Bronchial epithelial cell (primary cell): ENCODE measurements around the gene SMIM11. TPM values are rescaled to one million over a fixed set of nuclear protein-coding genes. Genes with fewer than 3 reads are reported as not detected.
"Not testable (repeated sequence)": the region's sequence is repeated elsewhere in the genome, so short reads cannot be mapped to it uniquely, and the experiment has no call there.

Source experiments
- DNase-seq: peaks from one replicate; pipeline ENCODE4 v3.0.0-alpha.2; 2010; ENCODE audit warnings: low read depth
- FAIRE-seq: peaks from 2 replicates; lab custom pipeline; 2011; peaks lifted over from hg19 to GRCh38; lab: Jason Lieb, UNC
- H3K27me3 ChIP-seq: 2 replicates; pipeline ENCODE4 v1.5.1; 2011; ENCODE audit warnings: low read length; ENCODE audit not compliant: control insufficient read depth, insufficient read depth
- H3K36me3 ChIP-seq: 2 replicates; pipeline ENCODE4 v1.5.1; 2011; ENCODE audit warnings: low read length; ENCODE audit not compliant: control insufficient read depth, insufficient read depth
- H3K4me3 ChIP-seq: 2 replicates; pipeline ENCODE4 v1.5.1; 2011; ENCODE audit warnings: mild to moderate bottlenecking, low read depth, low read length, control low read depth
- total RNA-seq: library from RNA; depleted of rRNA; stranded (reverse); fragments of >200 nt; gene quantifications from 2 replicates; pipeline ENCODE4 v1.2.1, GENCODE V29; 2014

Gene SMIM11
- total RNA-seq, 1 donor from 2014 or later = 2.9 TPM

- H3K27me3 ChIP-seq, FAIRE-seq, H3K4me3 ChIP-seq, DNase-seq, H3K36me3 ChIP-seq: not testable (repeated sequence)
Observed at GRCh38 chr21:34404742-34405141, 29.4 kb downstream of the SMIM11 start.

- not testable (repeated sequence) for H3K36me3 ChIP-seq, H3K27me3 ChIP-seq, DNase-seq, H3K4me3 ChIP-seq
- FAIRE-seq = peak; percentile 99
Observed at GRCh38 chr21:34405686-34406085, 30.4 kb downstream of the SMIM11 start.

- not testable (repeated sequence) for H3K36me3 ChIP-seq, FAIRE-seq, DNase-seq
Observed at GRCh38 chr21:34406102-34406501, 30.8 kb downstream of the SMIM11 start.

GRCh38 chr21:34406676-34407075, 31.4 kb downstream of the SMIM11 start:
- not testable (repeated sequence) for H3K36me3 ChIP-seq, FAIRE-seq, DNase-seq, H3K4me3 ChIP-seq, H3K27me3 ChIP-seq

More at GRCh38 chr21:34406102-34406501, 30.8 kb downstream of the SMIM11 start:
- not testable (repeated sequence) for H3K4me3 ChIP-seq, H3K27me3 ChIP-seq

- H3K36me3 ChIP-seq, FAIRE-seq: not testable (repeated sequence)
Observed at GRCh38 chr21:34407294-34407693, 32.0 kb downstream of the SMIM11 start.

GRCh38 chr21:34417448-34418077, 42.3 kb downstream of the SMIM11 start:
- H3K27me3 ChIP-seq, H3K4me3 ChIP-seq, H3K36me3 ChIP-seq, DNase-seq, FAIRE-seq: not testable (repeated sequence)

More at GRCh38 chr21:34407294-34407693, 32.0 kb downstream of the SMIM11 start:
- H3K27me3 ChIP-seq, H3K4me3 ChIP-seq, DNase-seq: not testable (repeated sequence)

GRCh38 chr21:34423805-34424204, 48.5 kb downstream of the SMIM11 start, which contains the start of gene SMIM34:
Gene SMIM34, minus strand, starts transcription at chr21:34423951. Its CDS starts 112 bp downstream, at chr21:34423839.
- not testable (repeated sequence) for H3K27me3 ChIP-seq, FAIRE-seq, H3K4me3 ChIP-seq, H3K36me3 ChIP-seq, DNase-seq

- not testable (repeated sequence) for H3K36me3 ChIP-seq, FAIRE-seq, H3K27me3 ChIP-seq
Observed at GRCh38 chr21:34427339-34427738, 52.0 kb downstream of the SMIM11 start.

GRCh38 chr21:34428441-34428840, 53.1 kb downstream of the SMIM11 start:
- not testable (repeated sequence) for H3K27me3 ChIP-seq, H3K4me3 ChIP-seq, DNase-seq, H3K36me3 ChIP-seq, FAIRE-seq

More at GRCh38 chr21:34427339-34427738, 52.0 kb downstream of the SMIM11 start:
- not testable (repeated sequence) for H3K4me3 ChIP-seq, DNase-seq

GRCh38 chr21:34429710-34430109, 54.4 kb downstream of the SMIM11 start:
- H3K27me3 ChIP-seq, H3K36me3 ChIP-seq, DNase-seq, H3K4me3 ChIP-seq: not testable (repeated sequence)
- FAIRE-seq = peak; percentile 91

Other genes with a start within 250 kb of the SMIM11 start
- gene KCNE2, start 11.5 kb upstream of the SMIM11 start, total RNA-seq = not detected in 2 replicates
- gene SMIM34, start 48.4 kb downstream of the SMIM11 start, total RNA-seq = 0.79 and 6.8 TPM in 2 replicates
- 0.26 and 1.0 TPM in 2 replicates for gene KCNE1, start 136.7 kb downstream of the SMIM11 start, total RNA-seq
- 22.1 and 88.8 TPM in 2 replicates for gene RCAN1, start 239.6 kb downstream of the SMIM11 start, total RNA-seq